HG03460 (cell line): ENCODE data around the gene NEXN.
"Not testable (repeated sequence)": the region's sequence is repeated elsewhere in the genome, so short reads cannot be mapped to it uniquely, and the experiment has no call there.

ENCODE experiments used
- ATAC-seq: cut with Tn5 transposase; IDR thresholded peaks from one replicate; pipeline ENCODE4 v1.9.1; 2021; ENCODE audit not compliant: unreplicated experiment

The NEXN gene

DNA sequence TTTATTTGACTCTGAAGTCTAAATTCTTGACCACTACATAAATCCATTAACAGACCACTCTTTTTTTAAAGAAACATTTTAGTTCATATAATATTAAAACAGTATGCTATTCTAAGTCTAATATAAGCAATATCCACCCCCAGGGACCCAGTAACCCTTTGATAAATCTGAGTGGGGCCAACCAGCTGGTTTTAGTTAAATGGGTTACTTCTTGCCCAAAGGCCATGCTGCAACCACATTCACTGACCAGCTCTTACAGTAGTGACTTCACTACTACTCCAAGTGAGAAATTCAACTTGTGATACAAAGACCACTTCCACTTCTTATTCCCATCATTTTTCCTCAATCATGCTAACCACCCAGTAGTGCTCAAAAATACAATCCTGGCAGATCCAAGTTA, 70.0 kb downstream of the NEXN start:
- no peak for ATAC-seq

- ATAC-seq: no peak
Measured at GRCh38 chr1:77958850-77959249, 70.4 kb downstream of the NEXN start.

GRCh38 chr1:77961392-77961791, 73.0 kb downstream of the NEXN start:
- no peak for ATAC-seq

- no peak for ATAC-seq
Measured at GRCh38 chr1:77966291-77966690, 77.9 kb downstream of the NEXN start.

- no peak for ATAC-seq
Measured at GRCh38 chr1:77970192-77970591, 81.8 kb downstream of the NEXN start.

DNA sequence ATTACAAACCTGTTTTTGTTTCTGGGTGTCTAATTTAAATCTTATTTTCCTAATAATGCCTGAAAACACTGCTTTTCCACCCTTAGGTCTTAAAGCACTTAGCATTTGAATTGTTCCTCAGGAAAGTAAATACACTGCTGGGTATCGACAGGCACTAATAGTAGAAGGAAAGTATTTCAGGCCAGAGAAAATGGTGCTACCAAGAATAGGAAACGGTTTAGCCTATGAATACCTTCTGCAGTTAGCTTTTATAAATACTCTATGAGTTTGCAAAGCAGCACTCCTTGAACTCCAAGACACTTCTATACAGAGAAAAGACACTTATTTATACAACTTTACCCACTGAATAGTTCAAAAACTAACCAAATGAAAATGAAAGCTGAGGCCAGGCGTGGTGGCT, 83.7 kb downstream of the NEXN start:
- no peak for ATAC-seq

- no peak for ATAC-seq
Measured at GRCh38 chr1:77975386-77975785, 87.0 kb downstream of the NEXN start.

GRCh38 chr1:77975907-77976306, 87.5 kb downstream of the NEXN start:
- ATAC-seq: no peak

DNA sequence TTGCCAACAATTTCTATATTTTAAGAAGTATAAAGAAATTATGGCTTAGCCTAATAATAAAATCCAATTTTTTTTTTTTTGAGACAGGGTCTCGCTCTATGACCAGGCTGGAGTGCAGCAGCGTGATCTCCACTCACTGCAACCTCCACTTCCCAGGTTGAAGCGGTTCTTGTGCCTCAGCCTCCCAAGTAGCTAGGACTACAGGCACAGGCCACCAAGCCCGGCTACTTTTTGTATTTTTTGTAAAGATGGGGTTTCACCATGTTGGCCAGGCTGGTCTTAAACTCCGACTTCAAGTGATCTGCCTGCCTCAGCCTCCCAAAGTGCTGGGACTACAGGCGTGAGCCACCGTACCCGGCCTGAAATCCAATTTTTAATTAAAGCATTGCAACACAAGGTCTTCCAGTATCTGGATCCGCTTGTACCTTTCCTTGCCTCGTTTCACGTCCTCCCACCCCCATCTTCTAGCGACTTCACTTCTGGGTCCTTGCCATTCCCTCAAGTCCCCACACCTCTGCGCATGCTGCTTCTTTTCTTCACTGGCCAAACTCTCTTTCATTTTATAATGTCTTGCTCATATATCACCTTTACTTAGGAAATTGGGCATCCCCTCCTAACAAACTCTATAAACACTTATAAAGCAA, 88.1 kb downstream of the NEXN start:
- ATAC-seq: no peak

- no peak for ATAC-seq
Measured at GRCh38 chr1:77977989-77978292, 89.5 kb downstream of the NEXN start.

DNA sequence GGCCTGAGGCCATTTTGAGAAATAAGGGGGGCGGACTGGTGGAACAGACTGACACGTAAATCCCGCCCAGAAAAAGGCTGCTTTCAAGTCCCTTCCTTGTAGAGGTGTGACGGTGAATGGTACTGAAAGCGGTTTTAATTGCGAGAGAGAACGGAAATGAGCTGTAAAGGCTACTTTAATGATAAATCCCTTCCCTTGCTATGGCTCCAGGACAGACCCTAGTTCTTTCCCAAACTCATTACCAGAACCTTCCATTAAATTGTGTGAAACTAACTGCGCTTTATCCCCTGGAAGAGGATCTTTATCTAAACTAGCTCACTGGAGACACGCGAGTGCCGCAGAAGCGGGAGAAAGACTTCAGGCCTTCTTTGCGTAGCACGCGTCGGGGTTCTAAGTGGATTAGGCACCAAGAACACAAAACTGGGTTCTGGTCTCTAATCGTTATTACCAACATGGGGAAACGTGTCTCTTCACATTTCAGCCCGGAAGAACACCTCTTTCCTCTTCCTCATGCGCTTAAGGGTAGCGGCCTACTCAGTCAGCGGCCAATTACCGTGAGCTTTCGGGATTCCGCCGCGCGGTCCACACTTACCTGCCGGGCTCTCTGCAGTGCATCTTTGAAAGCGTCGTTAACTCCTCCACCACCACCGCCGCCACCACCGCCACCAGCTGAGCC, 90.0 kb downstream of the NEXN start:
- peak; percentile 67 for ATAC-seq

GRCh38 chr1:77978969-77979876, 90.8 kb downstream of the NEXN start, which contains the start of gene FUBP1:
Gene FUBP1, minus strand, starts transcription at chr1:77979072. Its CDS starts 68 bp downstream, at chr1:77979004.
- ATAC-seq: peak; percentile 72

DNA sequence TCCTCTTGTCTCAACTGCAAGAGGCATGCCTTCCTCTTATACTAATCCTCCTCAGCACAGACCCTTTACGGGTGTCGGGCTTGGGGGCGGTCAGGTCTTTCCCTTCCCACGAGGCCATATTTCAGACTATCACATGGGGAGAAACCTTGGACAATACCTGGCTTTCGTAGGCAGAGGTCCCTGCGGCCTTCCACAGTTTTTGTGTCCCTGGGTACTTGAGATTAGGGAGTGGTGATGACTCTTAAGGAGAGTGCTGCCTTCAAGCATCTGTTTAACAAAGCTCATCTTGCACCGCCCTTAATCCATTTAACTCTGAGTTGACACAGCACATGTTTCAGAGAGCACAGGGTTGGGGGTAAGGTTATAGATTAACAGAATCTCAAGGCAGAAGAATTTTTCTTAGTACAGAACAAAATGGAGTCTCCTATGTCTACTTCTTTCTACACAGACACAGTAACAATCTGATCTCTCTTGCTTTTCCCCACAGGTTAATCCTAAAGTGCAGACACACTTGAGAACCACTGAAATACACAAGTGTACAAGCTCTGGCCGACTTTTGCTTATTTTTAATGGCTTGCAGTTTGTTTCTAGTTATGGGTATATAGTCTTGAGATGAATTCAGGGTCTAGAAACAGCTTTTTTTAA, 95.0 kb downstream of the NEXN start:
- not testable (repeated sequence) for ATAC-seq

GRCh38 chr1:77983997-77984355, 95.6 kb downstream of the NEXN start:
- no peak for ATAC-seq

GRCh38 chr1:77984629-77985028, 96.2 kb downstream of the NEXN start:
- no peak for ATAC-seq

DNA sequence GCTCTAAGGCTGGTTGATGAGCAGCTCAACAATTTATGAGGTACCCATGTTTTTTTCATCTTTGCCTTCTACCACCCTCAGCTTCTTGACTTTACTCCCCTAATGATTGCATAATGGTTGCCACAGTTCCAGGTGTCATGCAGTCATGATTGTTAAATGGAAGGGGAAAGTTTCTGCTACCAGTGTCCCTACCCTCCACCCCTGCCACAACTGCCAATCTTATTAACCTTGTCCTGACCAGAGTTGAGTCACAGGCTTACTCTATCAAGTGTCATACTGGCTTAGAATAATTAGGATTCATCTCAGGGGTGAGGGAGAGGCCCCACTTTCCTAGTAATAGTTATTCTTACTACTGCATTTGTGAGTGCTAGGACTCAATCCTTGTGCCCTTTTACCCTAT, 98.4 kb downstream of the NEXN start:
- ATAC-seq: no peak

GRCh38 chr1:77987919-77988318, 99.5 kb downstream of the NEXN start:
- no peak for ATAC-seq

GRCh38 chr1:77989744-77990143, 101.3 kb downstream of the NEXN start:
- ATAC-seq: no peak

DNA sequence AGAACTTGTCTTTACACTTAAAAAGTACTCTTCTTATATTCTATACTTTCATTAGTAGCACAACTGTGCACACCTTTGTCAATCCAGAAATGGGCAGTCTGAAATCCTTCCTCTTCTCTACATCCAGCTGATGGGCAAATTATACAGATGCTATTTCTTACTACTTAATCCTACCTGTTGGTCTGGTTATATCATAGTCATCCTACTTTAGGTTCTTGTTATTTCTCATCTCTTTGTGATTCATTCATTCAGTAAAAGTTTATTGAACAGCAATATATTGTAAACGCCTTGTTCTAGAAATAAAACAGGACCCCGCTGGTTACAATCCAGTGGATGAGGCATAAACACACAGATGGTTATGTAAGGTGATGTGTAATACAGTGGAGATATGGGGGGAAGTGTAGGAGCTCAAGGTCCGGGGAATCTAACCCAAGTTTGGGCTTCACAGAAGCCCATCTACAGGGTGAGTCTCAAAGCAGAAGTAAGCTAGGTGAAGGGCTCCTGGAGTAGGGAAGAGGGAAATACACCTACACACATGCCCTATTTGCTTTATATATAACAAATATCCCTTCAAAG, 102.3 kb downstream of the NEXN start:
- ATAC-seq: no peak

GRCh38 chr1:77991638-77992037, 103.2 kb downstream of the NEXN start:
- no peak for ATAC-seq
